Measurements from ENCODE around the gene RUSF1.
A peak's percentile ranks its signal among the peaks of the same experiment; 100 is the strongest.
"Not testable (repeated sequence)": the region's sequence is repeated elsewhere in the genome, so short reads cannot be mapped to it uniquely, and the experiment has no call there.

RUSF1 gene
- total RNA-seq: 56.9 to 57.4 reads per million in 2 donors

GRCh38 chr16:31507929-31508705, at the start of gene RUSF1:
Gene RUSF1 (minus strand): TSS chr16:31508391. CDS start chr16:31508373, 18 bp downstream.
- peak; percentile 57 to 93 (median 71) for DNase-seq

- no peak for DNase-seq
Observed at GRCh38 chr16:31542763-31543162, 34.6 kb upstream of the RUSF1 start.

- DNase-seq: not testable (repeated sequence)
Observed at GRCh38 chr16:31539762-31540161, 31.6 kb upstream of the RUSF1 start.

GRCh38 chr16:31538243-31538598, 30.0 kb upstream of the RUSF1 start:
- not testable (repeated sequence) for DNase-seq

GRCh38 chr16:31537362-31538242, 29.4 kb upstream of the RUSF1 start:
- no peak for DNase-seq

DNA sequence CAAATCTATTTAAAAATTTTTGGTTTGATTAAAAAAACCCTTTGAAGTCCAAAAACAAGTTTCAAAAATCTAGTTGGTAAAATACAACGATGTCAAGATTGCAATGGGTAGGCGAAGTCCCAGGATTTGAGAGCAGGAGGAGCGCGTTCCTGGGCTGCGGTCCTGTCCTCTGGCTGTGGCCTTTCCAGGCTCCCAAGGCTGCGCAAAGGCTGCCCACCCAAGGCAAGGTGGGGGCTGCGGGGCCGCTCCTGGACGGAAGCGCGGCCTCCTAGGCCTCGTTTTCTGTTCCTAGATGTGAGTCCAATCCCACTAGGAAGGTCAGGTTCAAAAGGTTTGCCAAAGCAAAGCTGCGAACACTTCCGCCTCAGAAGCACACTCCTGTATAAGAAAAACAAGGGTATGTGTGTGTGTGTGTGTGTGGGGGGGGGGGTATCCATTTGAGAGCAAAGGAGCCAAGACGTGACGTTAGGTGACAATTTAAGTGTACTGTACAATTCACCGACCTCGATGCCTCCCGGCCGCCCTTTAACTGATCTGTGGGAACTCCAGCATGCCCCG, 28.7 kb upstream of the RUSF1 start:
- no peak for DNase-seq

DNA sequence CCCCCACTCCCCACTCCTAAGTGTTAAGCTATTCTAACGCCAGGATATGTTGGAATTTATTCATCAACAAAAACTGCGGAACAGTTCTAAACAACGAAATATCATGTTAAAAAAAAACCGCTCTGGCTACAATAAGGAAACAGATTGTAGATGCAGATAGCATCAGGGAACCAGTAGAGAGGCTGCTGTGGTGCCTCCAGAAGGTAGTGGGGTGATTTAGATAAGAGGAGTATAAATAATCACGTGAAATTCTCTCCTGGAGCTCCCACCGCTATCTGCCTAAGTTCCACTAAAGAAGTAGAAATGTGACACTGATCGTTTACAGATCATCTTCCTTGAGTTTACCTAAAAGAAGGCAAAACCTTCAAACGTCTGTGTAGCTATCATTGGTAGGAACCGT, 27.5 kb upstream of the RUSF1 start:
- DNase-seq: no peak

- DNase-seq: no peak
Observed at GRCh38 chr16:31532896-31533295, 24.7 kb upstream of the RUSF1 start.

- no peak for DNase-seq
Observed at GRCh38 chr16:31532120-31532519, 23.9 kb upstream of the RUSF1 start.

GRCh38 chr16:31531096-31531495, 22.9 kb upstream of the RUSF1 start:
- DNase-seq: no peak

GRCh38 chr16:31530405-31530804, 22.2 kb upstream of the RUSF1 start:
- DNase-seq: no peak

DNA sequence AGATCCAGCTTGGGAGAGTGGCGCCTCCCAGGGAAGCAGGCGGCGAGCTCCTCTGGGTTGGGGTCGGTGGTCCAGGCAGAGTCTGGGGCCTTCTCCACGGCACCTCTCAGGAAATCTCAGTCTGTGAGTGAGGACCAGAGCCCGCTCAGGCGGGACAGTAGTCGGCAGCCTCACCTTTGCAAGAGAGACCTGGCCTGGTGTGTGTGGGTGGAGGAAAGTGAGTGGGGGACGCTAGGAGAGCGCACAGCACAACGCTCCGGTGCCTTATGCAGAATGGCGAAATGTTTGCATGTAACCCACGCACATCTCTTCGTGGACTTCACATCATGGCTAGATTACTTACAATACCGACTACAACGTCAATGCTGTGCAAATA, 21.7 kb upstream of the RUSF1 start:
- DNase-seq: no peak

- no peak for DNase-seq
Observed at GRCh38 chr16:31529108-31529936, 21.1 kb upstream of the RUSF1 start.

DNA sequence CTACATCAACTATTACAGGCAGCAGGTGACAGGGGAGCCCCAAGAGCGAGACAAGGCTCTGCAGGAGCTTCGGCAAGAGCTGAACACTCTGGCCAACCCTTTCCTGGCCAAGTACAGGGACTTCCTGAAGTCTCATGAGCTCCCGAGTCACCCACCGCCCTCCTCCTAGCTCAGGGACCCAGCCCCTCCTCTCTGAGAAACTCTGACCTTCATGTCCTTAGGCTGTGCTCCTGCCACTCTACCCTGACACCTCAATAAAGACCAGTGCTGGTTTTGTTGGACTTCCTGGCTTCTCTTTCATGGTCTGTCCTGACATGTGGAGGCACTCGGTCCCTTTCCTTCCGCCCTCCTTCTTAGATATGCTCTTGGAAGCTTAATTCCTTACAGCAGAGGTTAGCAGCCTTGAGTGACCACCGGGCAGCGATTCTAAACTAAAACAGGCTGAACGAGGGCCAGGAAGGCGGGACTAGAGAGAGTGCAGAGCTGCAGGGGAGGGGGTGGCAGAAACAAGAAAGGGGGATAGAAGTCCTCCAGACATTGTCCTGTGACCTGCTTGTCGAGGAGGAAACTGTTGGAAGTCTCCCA, 20.4 kb upstream of the RUSF1 start:
- DNase-seq: no peak

GRCh38 chr16:31527734-31528274, 19.6 kb upstream of the RUSF1 start, which contains the start of gene AHSP:
Gene AHSP (plus strand): TSS chr16:31527900. CDS start chr16:31528140, 240 bp downstream.
- no peak for DNase-seq

DNA sequence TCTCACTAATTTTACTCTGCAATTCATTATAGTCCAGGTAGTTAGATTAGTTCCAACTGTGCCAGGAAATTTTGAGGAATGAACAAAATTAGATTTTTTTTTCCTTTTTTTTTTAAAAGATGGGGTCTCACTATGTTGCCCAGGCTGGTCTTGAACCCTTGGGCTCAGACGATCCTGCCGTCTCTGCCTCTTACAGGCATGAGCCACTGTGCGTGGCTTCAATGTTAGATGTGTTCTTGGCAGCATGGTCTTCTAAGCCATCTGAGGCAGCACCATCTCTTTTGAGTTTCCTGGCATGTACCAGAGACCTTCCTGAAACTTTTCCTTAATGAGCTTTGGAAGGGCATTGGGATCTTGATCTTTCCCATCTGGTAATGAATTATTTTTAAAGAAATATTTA, 16.9 kb upstream of the RUSF1 start:
- no peak for DNase-seq

DNA sequence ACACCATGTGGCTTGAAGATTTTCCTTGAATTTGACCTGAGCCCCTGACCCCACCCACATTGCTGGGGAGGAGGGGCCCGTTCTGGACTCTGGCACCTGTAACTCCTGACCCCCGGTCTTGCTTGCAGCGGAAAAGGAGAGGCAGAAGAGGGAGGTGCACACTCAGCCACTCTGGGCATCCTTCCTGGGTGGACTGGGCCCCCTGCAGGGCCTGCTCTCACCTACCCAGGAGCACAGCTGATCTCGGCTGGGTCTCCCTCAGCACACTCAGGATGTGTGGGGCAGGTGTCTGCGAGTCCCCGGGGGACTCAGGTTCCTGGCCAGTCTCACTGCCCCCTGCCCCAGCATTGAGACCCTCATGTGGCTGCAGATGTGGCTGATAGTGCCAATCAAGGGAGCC, 15.6 kb upstream of the RUSF1 start:
- DNase-seq: not testable (repeated sequence)

GRCh38 chr16:31522071-31522470, 13.9 kb upstream of the RUSF1 start:
- DNase-seq: no peak

GRCh38 chr16:31521368-31521767, 13.2 kb upstream of the RUSF1 start:
- DNase-seq: no peak

DNA sequence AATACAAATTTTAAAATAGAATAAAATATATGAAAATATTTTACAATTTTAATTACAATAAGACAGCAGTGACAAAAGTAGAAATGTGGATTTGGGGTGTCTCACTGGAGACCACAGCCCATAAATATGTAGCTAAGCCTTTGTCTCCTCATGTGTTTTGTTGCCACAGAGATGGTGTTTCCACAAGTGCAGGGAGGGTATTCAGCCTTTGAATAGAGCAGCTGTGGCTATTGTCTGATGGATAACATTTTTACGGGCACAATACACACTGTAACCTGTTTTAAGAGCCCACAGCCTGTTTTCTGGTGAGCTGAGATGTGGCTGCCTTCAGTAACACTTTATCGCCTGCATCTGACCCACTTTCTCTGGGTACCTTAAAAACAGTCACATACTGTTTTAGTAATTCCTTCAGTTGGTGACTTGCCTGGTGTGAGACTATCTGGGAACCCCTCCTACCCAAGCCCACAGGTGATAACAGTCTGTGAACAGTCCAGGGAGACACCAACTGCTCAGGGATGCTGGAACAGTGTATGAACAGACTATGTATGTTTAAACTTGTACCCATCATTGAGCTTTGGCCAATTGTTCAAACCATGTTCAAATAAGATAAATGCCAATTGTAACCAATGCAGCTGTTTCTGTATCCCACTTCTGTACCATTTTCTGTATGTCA, 11.7 kb upstream of the RUSF1 start:
- no peak for DNase-seq

GRCh38 chr16:31517800-31518402, 9.7 kb upstream of the RUSF1 start:
- DNase-seq: no peak
